ENCODE results near the gene ITGA4. TPM values are rescaled to one million over a fixed set of nuclear protein-coding genes. Genes with fewer than 3 reads are reported as not detected.

Gene ITGA4
- total RNA-seq, 1 donor from 2014 or later: 24.0 TPM

DNA sequence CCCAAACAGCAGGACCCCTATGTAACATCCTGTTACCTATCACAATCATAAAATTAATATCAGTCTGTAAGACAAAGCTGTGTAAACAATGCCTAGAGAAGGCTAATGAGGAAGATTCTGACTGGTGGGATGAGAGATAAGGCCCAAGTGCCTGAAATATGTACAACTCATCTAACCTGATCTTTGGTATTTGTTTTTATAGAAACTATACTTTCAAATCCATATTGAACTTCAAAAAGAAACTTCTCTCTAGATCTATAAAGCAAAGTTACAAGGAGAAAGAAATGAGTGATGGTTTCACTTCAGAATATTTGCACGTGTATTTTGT lies 36.1 kb upstream of the ITGA4 start:
- H3K9me3 ChIP-seq: no peaks in the 10 kb centered on the region
- DNase-seq (no peak), ATAC-seq (no peak)
- no peaks in the 10 kb centered on the region for H3K36me3 ChIP-seq
- TF ChIP-seq, protein P1, sequence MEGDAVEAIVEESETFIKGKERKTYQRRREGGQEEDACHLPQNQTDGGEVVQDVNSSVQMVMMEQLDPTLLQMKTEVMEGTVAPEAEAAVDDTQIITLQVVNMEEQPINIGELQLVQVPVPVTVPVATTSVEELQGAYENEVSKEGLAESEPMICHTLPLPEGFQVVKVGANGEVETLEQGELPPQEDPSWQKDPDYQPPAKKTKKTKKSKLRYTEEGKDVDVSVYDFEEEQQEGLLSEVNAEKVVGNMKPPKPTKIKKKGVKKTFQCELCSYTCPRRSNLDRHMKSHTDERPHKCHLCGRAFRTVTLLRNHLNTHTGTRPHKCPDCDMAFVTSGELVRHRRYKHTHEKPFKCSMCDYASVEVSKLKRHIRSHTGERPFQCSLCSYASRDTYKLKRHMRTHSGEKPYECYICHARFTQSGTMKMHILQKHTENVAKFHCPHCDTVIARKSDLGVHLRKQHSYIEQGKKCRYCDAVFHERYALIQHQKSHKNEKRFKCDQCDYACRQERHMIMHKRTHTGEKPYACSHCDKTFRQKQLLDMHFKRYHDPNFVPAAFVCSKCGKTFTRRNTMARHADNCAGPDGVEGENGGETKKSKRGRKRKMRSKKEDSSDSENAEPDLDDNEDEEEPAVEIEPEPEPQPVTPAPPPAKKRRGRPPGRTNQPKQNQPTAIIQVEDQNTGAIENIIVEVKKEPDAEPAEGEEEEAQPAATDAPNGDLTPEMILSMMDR (IDR thresholded peaks at IDR 0.05): no peak
- H3K27ac ChIP-seq: no peak overlapping the region
- no peak overlapping the region for H3K4me3 ChIP-seq
- H3K27me3 ChIP-seq (ENCODE audit: low read depth): no peaks in the 10 kb centered on the region
- intact Hi-C loops (cut with DNase I): no loop called here
- no peaks in the 10 kb centered on the region for H3K4me1 ChIP-seq

DNA sequence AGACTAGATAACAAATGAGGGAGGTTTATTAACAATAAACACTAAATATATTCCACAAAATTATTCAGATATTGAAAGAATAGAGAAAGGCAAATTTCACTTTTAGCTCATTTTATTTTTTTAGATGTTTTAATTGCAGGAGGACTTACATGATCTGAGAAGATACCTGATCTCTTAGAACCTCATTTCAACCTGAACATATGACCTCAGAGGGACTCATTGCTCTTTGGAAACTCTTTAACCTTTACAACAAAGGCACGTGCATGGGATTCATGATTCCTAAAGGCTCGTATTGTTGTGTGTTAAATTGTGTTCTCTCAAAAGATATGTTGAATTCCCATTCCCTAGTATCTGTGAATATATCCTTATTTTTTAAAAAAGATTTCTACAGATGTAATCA lies 35.7 kb upstream of the ITGA4 start:
- DNase-seq (no peak), ATAC-seq (no peak)
- Histone ChIP-seq H3K9me3 (no peaks in the 10 kb centered on the region), H3K4me3 (no peak overlapping the region), H3K36me3 (no peaks in the 10 kb centered on the region), H3K27me3 (ENCODE audit: low read depth) (no peaks in the 10 kb centered on the region), H3K4me1 (no peaks in the 10 kb centered on the region), H3K27ac (no peak overlapping the region)
- TF ChIP-seq, protein P1 (IDR thresholded peaks at IDR 0.05): no peak
- intact Hi-C loops (cut with DNase I): no loop called here

DNA sequence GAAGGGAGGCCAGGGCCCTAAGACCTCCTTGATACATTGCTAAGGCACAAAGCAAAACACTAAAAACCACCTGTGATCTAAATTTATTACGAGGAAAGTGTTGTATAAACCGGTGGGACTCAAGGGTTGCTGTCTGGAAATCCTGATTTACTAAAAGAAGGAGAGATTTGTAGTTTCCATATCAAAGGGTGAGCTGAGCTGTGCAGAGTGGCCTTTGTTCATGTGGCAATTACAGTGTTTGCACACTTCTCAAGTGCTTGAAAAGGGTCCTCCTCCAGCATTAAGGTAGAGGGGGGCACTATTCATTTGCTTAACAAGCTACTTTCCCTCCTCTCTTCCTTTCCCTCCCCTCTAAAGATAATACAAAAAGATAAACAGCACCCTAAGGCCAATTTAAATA lies 30.5 kb upstream of the ITGA4 start:
- Histone ChIP-seq H3K4me3 (no peak overlapping the region), H3K27ac (no peak overlapping the region), H3K27me3 (ENCODE audit: low read depth) (no peaks in the 10 kb centered on the region), H3K9me3 (no peaks in the 10 kb centered on the region), H3K36me3 (no peaks in the 10 kb centered on the region), H3K4me1 (no peaks in the 10 kb centered on the region)
- DNase-seq (no peak), ATAC-seq (no peak)
- intact Hi-C loops (cut with DNase I): no loop called here
- TF ChIP-seq, protein P1 (IDR thresholded peaks at IDR 0.05): no peak

DNA sequence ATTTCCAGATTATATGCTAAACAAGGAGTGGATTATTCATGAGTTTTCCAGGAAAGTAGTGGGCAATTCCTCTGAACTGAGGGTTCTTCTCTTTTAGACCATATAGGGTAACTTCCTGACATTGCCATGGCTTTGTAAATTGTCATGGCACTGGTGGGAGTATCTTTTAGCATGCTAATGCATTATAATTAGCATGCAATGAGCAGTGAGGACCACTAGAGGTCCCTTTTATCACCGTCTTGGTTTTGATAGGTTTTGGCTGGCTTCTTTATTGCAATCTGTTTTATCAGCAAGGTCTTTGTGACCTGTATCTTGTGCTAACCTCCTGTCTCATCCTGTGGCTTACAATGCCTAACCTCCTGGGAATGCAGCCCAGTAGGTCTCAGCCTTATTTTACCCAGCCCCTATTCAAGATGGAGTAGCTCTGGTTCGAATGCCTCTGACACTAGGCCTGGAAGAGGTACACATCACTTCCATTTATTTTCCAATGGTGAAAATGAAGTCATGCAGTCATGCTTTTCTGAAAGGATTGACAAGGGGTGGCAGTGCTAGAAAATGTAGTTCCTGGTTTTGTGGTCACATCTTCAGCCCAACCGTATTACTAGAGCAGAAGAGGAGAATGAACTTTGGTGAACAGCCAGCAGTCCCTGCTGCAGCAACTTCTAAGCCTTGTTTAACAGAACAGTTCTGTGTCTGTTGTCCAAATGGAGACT lies 26.6 kb upstream of the ITGA4 start:
- Histone ChIP-seq H3K9me3 (no peaks in the 10 kb centered on the region), H3K4me3 (no peak overlapping the region), H3K27me3 (ENCODE audit: low read depth) (no peaks in the 10 kb centered on the region), H3K27ac (no peak overlapping the region), H3K4me1 (no peaks in the 10 kb centered on the region), H3K36me3 (no peaks in the 10 kb centered on the region)
- DNase-seq: no peak
- ATAC-seq: peak in 1 of 2 donors; percentile 53
- intact Hi-C loops (cut with DNase I): no loop called here
- TF ChIP-seq, protein P1 (IDR thresholded peaks at IDR 0.05): peak; percentile 40

DNA sequence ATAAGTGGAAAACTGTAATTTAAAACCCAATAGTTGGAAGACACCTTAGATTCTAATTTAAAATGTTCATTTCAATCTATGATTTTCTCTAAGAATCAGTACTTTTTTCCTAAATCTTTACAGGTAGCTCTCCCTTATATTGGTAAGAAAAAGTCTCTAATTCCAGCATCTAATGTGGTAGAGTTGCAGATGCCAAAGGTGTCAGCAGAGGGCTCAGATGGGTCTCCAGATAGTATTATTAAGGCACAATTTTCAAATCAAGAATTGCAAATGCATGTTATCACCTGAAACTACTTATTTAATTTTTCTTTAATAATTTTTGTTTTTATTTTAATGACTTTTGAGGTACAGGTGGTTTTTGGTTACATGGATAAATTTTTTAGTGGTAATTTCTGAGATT lies 25.5 kb upstream of the ITGA4 start:
- Histone ChIP-seq H3K36me3 (no peaks in the 10 kb centered on the region), H3K27me3 (ENCODE audit: low read depth) (no peaks in the 10 kb centered on the region), H3K4me1 (no peaks in the 10 kb centered on the region), H3K9me3 (no peaks in the 10 kb centered on the region), H3K4me3 (no peak overlapping the region), H3K27ac (no peak overlapping the region)
- DNase-seq (no peak), ATAC-seq (no peak)
- intact Hi-C loops (cut with DNase I): no loop called here
- TF ChIP-seq, protein P1 (IDR thresholded peaks at IDR 0.05): no peak

All from lower lobe of right lung (tissue), 2 donors.